H1 (cell line): ENCODE data around the gene PRSS8. TPM values are rescaled to one million over a fixed set of nuclear protein-coding genes. Genes with fewer than 3 reads are reported as not detected.

ENCODE experiments used
- CBX5 ChIP-seq: fragments of 300-800, 300-1000 bp; sonication (generic); IDR thresholded peaks from 2 replicates; pipeline ENCODE4 v1.7.1; 2016; ENCODE audit warnings: antibody characterized with exemption, low read length, low read depth
- E2F6 ChIP-seq: IDR thresholded peaks from 2 replicates; pipeline ENCODE4 v1.6.1; 2012; ENCODE audit warnings: inconsistent platforms
- HDAC2 ChIP-seq, 2 experiments: fragments of 300-600 bp in 1 of 2; sonication (generic) in 1 of 2; IDR thresholded peaks; 2 replicates each; pipeline ENCODE4 v1.6.1; 2011 to 2012; ENCODE audit warnings: low read depth in 2 of 2, low read length in 2 of 2, mild to moderate bottlenecking in 2 of 2, moderate library complexity in 2 of 2, borderline replicate concordance in 1 of 2, inconsistent platforms in 1 of 2
- JUN ChIP-seq: IDR thresholded peaks from 2 replicates; pipeline ENCODE4 v1.6.1; 2011; ENCODE audit warnings: low read depth, mild to moderate bottlenecking, improper control_type of control experiment, low read length
- PHF8 ChIP-seq: fragments of 200-600 bp; sonication (generic); conservative IDR thresholded peaks from 2 replicates; pipeline ENCODE4 v1.7.1; 2012; ENCODE audit warnings: low read depth, mild to moderate bottlenecking, inconsistent platforms, low read length, moderate library complexity
- polyA plus RNA-seq, 7 experiments: library from polyadenylated mRNA; depleted of rRNA in 3 of 7; stranded (reverse) in 5 of 7; unstranded in 2 of 7; fragments of >200 nt in 5 of 7; fragments of 200-250 nt in 2 of 7; gene quantifications; 1 replicate in 5 of 7; 2 replicates in 1 of 7; 4 replicates in 1 of 7; pipeline versions ENCODE4 v1.2.1 to v1.2.3, GENCODE V29; 2011 to 2013; ENCODE audit warnings: missing spikeins in 2 of 7, mixed read lengths in 2 of 7
- total RNA-seq: library from RNA; stranded (reverse); fragmentation: NEBNext Ultra II Directional; extraction: Animal tissue kit (Norgen Biotek cat#: 25700); gene quantifications from 2 replicates; pipeline ENCODE4 v1.2.1, GENCODE V29; 2021

The PRSS8 gene
- total and polyA plus RNA-seq, 2 of the 8 experiments (the other 6 are each of a cell fraction or from before 2014, with no cell fraction given), result 87.7 to 273 TPM

GRCh38 chr16:31125844-31126243, 9.7 kb downstream of the PRSS8 start (continued):
- TF ChIP-seq JUN, result no peak
- no peak for TF ChIP-seq E2F6
- TF ChIP-seq CBX5, result no peak
- TF ChIP-seq PHF8, result no peak
- TF ChIP-seq HDAC2 (IDR thresholded peaks at IDR 0.05; ENCODE audit: borderline replicate concordance in 1 of 2, low read depth in 2 of 2, low read length in 2 of 2), result no peak
